VCaP (cell line): Measurements from ENCODE around the gene FSTL4.

Experiments
- H3K27ac ChIP-seq: fragments of 450-650 bp; 2 replicates; pipeline ENCODE4 v1.5.1; 2017
- TF ChIP-seq, protein P1 (sequence below): fragments of 450-650 bp; conservative IDR thresholded peaks from 2 replicates; pipeline ENCODE4 v1.5.1; 2017; ENCODE audit warnings: mild to moderate bottlenecking, moderate library complexity

Gene FSTL4

DNA sequence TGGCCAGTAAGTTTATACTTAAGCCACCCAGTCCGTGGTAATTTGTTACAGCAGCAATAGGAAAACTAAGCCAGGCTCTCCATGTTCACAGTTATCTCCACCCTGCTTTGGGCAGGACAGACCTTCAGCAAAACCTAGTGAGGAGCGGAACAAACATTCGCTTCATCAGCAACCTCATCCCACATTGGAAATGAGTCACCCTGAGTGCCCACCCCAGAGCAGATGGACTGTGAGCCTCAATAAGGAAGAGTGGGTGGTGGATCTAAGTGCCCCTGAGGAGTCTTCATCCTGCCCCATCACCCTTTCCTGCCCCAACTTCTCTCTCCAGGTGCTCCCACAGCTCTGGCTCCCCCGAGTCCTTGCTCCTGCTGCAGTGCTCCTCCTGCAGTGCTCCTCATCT lies 78.8 kb downstream of the FSTL4 start:
- no peak overlapping the region for H3K27ac ChIP-seq

DNA sequence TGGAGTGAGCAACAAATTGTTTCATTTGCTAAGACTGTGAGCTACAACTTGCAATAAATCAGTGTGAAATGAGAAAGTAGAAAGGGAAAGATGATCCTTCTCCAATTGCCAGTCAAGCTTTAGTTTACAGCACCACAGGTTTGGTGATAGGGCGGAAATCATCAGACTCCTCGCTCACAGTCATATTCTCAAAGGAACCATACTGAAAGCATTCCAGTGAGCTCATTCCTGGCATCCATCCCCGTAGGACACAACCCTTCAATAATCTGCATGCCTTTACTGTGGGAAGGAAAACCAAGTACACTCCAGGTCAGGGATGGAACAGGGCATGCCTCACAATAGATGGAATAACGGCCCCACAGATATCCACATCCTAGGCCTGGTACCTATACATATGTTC lies 80.7 kb downstream of the FSTL4 start:
- TF ChIP-seq, protein P1, sequence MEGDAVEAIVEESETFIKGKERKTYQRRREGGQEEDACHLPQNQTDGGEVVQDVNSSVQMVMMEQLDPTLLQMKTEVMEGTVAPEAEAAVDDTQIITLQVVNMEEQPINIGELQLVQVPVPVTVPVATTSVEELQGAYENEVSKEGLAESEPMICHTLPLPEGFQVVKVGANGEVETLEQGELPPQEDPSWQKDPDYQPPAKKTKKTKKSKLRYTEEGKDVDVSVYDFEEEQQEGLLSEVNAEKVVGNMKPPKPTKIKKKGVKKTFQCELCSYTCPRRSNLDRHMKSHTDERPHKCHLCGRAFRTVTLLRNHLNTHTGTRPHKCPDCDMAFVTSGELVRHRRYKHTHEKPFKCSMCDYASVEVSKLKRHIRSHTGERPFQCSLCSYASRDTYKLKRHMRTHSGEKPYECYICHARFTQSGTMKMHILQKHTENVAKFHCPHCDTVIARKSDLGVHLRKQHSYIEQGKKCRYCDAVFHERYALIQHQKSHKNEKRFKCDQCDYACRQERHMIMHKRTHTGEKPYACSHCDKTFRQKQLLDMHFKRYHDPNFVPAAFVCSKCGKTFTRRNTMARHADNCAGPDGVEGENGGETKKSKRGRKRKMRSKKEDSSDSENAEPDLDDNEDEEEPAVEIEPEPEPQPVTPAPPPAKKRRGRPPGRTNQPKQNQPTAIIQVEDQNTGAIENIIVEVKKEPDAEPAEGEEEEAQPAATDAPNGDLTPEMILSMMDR = no peak

More for the DNA sequence above, 78.8 kb downstream of the FSTL4 start:
- TF ChIP-seq, protein P1 = no peak

DNA sequence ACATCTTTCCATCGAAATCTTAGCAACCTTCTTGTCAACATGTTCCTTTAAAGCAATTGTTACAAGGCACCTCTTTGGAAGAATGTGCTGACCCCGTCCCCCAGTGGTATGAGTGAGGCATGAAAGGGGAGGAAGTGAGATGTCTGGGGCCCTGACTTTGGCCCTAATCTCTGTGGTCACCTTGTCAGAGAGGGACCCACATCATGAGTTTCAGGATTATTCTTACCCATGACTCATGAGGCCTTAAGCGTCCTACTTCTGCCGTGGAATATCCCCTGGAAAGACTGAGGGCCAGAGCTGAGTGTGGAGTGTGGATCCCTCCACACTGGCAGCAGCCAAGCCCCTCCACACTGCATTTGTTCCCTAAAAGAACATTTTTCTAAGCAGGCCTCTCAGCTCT lies 81.2 kb downstream of the FSTL4 start:
- TF ChIP-seq, protein P1 = no peak
- H3K27ac ChIP-seq = no peak overlapping the region

More for the DNA sequence above, 80.7 kb downstream of the FSTL4 start:
- no peak overlapping the region for H3K27ac ChIP-seq

DNA sequence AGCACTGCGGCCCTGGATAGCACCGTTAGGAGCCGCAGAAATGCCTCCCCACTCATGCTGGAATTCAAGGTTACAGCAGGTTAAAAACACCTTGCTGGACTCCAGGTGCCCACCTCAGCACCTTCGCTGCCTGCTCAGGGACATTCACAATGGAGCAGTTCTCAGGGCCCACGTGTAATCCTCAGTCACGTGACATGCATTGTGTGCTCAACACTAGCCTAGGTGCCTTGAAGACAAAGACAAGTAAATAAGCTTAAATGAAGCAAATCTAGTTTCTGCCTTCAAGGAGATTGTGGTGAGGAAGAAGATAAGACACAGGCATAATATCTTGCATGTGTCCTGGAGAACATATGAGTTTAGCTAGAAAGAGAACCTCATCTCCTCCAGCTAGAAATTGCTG lies 82.1 kb downstream of the FSTL4 start:
- peak overlapping the region; percentile 36; the same call in 1 of the 2 replicates for H3K27ac ChIP-seq
- TF ChIP-seq, protein P1 = no peak

DNA sequence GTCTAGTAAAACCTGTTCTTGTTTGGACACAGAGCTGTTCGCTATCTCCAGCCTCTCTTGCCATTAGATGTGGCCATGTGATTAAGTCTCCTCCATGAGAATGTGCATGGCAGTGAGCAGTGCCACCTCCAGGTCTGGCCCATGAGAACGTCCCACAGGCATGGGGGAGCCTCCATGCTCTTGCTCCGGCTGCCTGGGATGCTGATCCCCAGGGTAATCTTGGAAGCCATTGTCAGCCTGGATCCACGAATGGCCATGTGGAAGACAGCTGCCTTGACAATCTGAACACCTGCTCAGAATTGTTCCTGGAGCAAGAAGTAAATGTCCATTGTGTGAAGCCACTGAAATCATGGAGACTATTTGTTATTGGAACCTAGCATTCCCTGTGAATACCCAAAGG lies 83.5 kb downstream of the FSTL4 start:
- peak overlapping the region; percentile 36; the same call in 1 of the 2 replicates for H3K27ac ChIP-seq
- TF ChIP-seq, protein P1 = no peak

DNA sequence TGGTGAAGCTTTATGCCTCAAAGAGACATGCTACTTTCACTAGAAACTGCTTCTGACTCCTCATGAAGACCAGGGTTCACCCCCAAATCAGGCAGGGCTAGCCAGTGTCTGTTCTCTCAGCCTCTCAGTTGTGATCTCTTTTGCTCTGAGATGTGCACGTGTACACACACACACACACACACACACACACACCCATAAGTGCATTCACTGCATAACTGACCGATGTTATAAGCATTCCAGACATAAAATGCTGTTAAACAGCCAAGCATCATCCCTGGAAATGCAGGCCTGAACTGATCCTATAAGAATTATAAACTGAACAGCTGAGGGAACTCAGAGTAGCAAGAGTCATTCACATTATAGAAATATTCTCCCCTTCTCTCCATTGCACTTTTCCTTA lies 85.0 kb downstream of the FSTL4 start:
- TF ChIP-seq, protein P1 = no peak
- H3K27ac ChIP-seq = no peak overlapping the region

DNA sequence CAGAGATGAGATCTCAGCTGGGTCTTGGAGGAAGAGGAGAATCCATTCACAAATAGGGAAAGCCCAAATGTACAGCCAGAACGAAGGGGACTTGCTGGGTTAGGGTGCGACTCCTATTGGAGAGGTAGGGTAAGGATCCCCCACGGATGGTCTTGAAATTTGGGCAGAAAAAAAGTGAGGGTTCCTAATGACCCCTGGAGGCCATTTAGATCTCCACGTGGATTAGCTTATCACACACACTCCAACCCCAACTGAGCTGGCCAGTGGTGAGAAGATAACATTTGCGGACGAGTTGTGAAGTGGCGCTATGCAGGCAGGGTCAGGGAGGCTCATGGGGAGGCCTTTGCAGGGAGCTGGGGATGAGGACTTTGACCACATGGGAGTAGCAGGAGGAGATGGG lies 86.0 kb downstream of the FSTL4 start:
- TF ChIP-seq, protein P1 = no peak
- no peak overlapping the region for H3K27ac ChIP-seq

DNA sequence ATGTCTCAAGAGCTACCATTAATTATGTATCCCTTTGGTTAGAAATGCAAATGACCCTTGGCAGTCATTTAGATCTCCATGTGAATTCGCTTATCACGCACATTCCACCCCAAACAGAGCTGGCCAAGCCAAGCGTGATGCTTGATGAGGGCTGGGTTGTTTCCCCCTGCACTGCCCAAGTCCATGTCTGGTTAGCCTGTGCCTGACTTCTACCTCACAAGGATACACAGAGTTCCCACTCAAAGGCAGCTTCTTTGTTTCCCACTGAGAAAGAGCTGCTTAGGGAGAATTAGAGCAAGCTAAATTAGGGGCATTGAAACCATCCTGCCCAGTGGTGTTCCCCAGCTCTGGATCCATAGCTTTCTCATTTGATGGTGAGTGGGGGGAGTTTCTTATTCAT lies 87.2 kb downstream of the FSTL4 start:
- H3K27ac ChIP-seq = no peak overlapping the region
- TF ChIP-seq, protein P1 = no peak
